Measurements from ENCODE around the gene PRDM7.

- no peak for TF ChIP-seq CTCF (conservative IDR thresholded peaks at IDR 0.05; ENCODE audit: low read depth, low read length)
- TF ChIP-seq EZH2 (IDR thresholded peaks at IDR 0.05; ENCODE audit: low read length, unreplicated experiment), result no peak
Observed at GRCh38 chr16:90020260-90020837, 56.8 kb downstream of the PRDM7 start.
